Activated CD8-positive, alpha-beta memory T cell treated with anti-CD3 and anti-CD28 coated beads, Interleukin-2, amount 50 U/mL, for 48 hours (primary cell): ENCODE measurements around the gene FOXRED2.
A peak's percentile ranks its signal among the peaks of the same experiment; 100 is the strongest.

Experiments
- DNase-seq: peaks from one replicate; pipeline ENCODE4 v3.0.0-alpha.2; 2020

FOXRED2 gene

DNA sequence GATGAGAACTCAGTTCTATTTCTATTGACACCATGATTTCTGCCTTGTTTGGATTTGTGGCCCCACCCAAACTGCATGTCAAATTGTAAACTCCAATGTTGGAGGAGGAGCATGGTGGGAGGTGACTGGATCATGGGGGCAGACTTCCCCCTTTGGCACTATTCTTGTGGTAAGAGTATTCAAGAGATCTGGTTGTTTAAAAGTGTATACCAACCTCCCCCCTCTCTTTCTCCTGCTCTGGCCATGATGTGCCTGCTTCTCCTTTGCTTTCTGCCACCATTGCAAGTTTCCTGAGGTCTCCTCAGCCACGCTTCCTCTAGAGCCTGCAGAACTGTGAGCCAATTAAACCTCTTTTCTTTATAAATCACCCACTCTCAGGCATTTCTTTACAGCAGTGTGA, 7.9 kb upstream of the FOXRED2 start:
- DNase-seq, result no peak

GRCh38 chr22:36512991-36513390, 6.2 kb upstream of the FOXRED2 start:
- DNase-seq, result no peak

DNA sequence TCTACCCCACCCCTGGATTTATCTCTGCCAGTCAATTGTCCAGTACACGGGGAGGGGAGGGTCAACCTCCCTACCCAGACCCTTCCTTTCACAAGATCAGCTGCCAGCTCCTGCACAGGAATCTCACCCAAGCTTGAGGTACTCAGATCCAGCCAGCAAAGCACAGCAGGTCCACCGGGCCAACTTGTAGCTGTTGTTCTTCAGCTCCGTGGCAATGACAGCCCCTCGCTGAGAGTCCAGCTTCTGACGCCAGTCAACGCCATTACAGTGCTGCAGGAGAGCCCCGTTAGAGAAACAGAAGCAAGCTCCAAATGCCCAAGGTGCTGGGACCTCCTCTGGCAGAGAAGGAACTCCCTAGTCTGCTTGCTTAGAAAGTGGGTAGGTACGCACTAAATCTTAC, 5.5 kb upstream of the FOXRED2 start:
- no peak for DNase-seq

GRCh38 chr22:36510966-36511881, 4.4 kb upstream of the FOXRED2 start:
- no peak for DNase-seq

GRCh38 chr22:36510384-36510783, 3.5 kb upstream of the FOXRED2 start:
- DNase-seq, result no peak

DNA sequence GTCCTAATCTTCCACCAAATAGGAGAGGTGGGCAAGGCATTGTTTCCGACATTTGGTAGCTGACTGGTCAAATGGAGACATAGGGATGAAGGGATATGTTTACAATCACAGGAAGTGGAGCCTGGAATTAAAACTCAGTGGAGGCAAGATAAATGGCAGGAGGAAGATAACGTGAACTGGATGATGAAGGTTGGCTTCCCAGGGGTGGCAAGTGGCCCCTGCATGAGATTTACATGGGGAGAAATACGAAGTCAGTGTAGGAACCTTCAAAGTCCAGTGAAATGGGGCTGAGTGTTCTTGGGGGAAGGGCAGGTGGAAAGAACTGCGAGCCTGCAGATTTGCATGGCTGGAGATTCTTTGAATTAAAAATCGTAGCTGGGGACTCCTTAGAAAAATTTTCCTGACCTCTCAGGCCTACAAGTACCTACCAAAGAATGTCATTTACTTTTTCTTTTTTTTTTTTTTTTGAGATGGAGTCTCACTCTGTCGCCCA, 724 bp upstream of the FOXRED2 start:
- DNase-seq, result no peak

DNA sequence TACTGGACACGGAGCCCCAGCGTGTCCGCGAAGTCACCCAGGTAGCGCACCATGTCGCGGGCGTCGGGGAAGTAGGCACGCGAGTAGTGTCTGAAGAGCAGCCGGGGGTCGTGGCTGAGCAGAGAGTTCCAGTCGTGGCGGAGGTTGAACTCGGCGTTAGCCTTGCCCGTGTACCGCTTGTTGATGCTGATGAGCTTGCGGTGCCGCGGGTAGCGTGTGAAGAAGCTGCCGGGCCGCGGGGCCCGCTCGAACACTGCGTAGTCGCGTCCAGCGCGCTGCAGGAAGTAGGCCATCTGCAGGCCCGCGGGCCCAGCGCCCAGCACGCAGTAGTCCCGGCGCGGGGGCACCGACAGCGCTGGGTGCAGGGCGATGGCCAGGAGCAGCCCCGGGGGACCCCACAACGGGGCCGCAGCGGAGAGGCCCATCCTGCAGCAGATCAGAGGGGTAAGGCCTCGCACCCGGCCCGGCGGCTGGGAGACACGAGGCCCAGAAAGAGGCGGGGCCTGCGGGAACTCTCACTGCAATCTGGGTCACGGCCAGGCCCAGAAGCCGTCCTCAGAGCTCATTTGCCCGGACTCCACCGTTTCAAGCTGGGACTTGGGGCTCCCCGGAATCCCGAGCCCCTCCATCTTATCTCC, 723 bp downstream of the FOXRED2 start:
- DNase-seq, result no peak

DNA sequence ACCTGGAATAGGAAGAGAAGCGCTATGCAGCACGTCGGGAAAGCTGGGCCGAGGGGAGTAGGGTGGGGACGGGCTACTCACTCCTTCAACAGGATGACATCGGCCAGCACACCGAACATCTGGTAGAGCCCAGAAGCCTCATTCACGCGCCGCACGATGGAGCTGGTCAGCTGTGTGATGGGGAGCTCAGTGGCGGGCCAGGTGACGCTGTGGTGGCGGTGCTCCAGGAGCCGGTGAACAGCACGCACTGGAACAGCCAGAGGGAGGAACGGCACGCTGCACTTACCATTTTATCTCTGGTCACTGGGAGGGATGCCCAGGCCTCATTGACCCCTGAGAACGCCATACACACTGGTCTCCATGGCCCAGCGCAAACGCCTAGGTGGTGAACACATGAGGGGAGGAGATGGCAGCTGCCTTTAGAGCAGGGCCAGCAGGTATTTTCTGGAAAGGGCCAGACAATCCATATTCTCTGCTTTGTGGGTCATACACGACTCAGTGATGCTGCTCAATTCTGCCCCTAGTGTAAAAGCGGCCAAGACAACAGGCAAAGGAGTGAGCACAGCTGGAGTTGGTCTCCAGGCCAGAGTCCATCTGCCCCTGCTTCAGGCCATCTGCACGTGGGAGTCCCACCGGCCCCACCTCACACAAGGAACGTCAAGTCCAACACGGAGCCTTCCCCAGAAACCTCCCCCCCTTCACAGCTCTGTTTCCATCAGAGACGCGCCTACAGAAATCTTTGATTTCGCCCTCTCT, 8.8 kb downstream of the FOXRED2 start:
- DNase-seq, result no peak

DNA sequence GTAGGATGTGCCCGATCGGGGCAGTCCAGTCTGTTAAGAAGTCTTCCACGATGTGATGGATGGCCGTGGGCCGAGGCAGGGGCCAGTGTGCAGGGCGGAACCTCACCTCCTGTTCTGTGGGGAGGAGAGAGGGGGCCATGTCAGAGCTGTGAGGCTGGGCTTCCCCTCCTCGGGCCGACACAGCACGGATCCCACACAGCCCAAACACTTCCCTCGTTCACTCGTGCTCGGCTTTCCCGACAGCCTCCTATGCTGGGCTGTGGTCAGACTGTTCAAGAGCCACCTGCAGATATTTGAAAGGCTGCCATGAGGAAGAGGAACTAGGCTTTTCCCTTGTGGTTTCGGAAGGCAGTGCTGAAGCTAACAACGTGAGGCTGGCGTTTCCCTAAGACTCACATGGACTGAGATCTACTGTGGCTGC, 13.1 kb downstream of the FOXRED2 start:
- DNase-seq, result no peak

DNA sequence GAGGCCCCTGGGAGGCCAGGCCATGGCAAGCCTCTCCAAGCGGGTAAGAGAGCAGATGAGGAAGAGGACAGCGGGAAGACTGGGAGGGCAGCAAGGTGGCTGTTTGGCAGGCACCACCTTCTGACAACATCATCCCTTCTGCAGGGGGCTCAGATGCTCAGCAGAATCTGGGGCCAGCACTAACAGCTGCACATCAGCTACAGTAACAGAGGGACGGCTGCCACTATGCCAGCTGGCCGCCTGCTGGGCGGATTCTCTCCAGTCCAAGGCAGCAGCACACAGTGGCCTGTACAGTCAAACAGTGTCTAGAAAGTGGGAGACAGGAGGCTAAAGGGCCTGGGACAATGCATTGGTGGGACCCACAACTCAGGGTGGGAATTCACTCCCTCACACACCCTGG, 14.7 kb downstream of the FOXRED2 start:
- DNase-seq, result no peak

- DNase-seq, result no peak
These were observed 15.7 kb downstream of the FOXRED2 start for GRCh38 chr22:36491155-36491554.

DNA sequence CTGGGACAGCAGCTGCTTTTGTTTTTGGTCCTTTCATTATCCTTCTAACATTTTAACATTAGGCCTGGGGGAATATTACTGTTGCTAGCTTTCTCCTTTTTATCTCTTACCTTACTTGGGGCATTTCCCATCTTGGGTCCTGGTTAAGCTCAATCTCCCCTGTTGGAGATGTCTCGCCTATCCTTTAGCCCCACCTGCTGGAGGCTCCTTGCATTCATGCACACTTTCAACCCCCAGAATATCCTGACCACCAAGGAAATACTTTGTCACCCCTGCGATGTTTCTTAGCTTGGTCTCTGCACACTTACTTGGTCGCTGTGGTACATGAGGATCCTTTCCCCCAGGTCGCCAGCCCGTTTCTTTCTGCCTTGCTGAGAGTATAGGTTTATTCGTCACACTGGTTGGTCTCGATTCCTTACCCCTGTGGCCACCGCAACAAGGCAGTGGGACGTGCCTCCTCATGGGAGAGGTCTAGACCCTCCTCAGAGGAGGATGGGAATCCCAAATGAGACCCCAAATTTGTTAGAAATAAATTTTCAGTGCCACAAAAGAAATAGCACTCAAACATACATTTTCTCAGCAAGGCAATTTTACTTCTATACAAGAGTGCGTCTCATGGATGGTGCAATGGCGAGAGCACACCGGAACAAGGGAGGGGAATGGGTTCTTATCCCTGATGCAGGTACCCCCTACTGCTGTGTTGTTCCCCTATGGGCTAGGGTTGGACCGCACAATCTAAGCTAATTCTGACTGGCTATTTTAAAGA, 20.0 kb downstream of the FOXRED2 start:
- DNase-seq, result peak; percentile 72

- peak; percentile 98 for DNase-seq
These were observed 25.3 kb downstream of the FOXRED2 start, which contains the start of gene TXN2 for GRCh38 chr22:36481393-36482168. TXN2 (minus strand) TSS chr22:36481640; CDS start chr22:36480837, 803 bp downstream.

GRCh38 chr22:36480941-36481392, 25.9 kb downstream of the FOXRED2 start:
- DNase-seq, result no peak

DNA sequence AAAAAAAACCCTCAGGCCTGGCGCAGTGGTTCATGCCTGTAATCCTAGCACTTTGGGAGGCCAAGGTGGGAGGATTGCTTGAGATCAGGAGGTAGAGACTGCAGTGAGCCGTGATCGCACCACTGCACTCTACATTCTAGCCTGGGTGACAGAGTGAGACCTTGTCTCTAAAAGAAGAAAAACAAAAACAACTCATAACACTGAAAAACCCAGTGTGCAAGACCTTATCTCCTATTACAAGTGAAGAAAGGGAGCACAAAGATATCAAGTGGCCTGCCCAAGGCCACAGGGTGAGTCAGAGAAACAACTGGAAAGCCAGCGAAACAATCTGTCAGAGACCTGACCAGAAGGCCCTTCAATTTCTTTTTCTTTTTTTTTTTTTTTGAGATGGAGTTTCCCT, 27.9 kb downstream of the FOXRED2 start:
- DNase-seq, result no peak

DNA sequence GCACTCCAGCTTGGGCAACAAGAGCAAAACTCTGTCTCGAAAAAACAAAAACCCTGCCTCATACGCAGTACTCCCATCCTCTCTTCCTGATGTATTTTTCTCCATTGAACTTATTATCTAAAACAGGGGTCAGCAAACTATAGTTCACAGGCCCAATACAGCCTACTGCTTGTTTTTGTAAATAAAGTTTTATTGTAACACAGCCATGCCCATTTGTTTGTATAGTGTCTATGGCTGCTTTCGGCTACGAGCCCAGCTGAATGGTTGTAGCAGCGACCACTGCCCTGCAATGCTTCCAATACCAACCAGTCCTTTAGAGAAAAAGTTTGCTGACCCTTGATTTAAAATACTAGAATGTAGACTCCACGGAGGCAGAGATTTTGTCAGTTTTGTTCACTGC, 31.5 kb downstream of the FOXRED2 start:
- DNase-seq, result no peak

DNA sequence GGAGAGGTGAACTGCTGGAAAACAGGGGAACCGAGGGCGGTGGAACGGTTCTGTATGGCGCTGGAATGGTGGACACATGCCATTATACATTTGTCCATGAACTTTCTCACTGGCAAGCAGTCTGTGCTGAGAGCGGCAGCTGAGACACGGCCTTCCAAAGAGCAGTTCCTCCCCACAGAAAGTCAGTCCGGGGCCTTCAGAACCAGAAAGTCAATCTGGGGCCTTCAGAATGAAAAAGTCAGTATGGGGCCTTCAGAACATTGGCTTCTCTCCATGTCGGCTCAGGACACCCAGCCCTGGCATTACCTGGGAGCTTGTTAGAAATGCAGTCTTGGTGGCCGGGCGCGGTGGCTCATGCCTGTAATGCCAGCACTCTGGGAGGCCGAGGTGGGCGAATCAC, 34.2 kb downstream of the FOXRED2 start:
- DNase-seq, result no peak

GRCh38 chr22:36471341-36471821, 35.5 kb downstream of the FOXRED2 start:
- no peak for DNase-seq

DNA sequence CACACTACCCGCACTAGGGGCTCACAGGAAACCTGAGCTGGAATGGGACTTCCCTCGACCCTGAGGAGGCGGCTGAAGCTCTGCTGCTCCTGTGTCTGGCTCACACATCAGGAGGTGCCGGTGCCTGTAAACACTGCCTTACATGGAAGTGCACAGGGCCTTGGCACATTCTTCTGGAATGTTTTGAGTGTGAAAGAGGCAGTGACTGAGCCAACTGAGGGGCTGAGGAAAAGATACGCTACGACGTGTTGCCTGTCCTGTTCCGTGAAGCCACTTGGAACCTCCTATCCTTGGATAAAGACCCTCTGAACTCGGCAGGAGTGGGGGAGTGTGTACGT, 35.9 kb downstream of the FOXRED2 start:
- no peak for DNase-seq

DNA sequence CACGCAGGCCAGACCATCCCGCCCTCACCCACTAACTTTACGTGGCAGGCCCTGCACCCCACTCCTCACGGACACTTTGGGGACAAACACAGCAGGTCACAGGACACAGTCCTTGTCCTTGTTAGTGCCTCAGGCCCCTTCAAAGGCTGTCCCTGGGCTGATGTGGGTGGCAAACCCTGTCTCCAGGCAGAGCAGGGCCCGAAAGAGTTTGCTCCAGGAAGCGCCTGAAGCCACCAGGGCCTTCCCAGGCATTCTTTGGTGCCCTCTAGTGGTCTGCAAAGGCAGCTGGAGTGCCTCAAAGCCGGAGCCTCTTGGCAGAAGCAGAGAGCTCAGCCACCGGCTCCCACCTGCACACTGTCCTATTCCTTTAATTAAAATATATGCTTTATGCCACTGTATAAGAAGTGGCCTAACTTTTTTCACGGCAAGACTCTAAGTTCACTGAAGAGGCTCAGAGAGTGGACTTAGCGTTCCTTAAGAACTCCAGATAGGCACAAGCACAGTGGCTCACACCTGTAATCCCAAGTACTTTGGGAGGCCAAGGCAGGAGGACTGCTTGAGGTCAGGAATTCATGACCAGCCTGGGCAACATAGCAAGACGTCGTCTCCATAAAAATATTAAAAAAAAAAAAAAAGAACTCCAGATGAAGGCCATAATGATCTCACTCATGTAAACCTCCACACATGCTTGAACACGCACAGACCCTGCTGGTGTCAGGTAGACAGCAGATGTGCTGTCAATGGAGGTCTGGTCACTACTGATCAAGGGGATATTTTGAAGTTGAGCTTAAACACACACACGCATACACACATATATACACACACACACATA, 36.5 kb downstream of the FOXRED2 start:
- DNase-seq, result peak; percentile 84
